Tibial nerve (tissue), 3 donors: ENCODE results near the gene COBLL1.

Experiments used
- POLR2A ChIP-seq, 2 donors: fragments of 450-650 bp; IDR thresholded peaks; one replicate each; pipeline ENCODE4 v1.6.1; 2017; ENCODE audit warnings: antibody characterized with exemption in 2 of 2, mild to moderate bottlenecking in 2 of 2, moderate library complexity in 2 of 2
- TF ChIP-seq, protein P1 (sequence below), 5 experiments: fragments of 200-600 bp in 3 of 5; fragments of 450-650 bp in 2 of 5; sonication (generic) in 3 of 5; IDR thresholded peaks; one replicate each; pipeline ENCODE4 v1.5.1; 2016 to 2019; ENCODE audit warnings: antibody characterized with exemption in 5 of 5, mild to moderate bottlenecking in 3 of 5, moderate library complexity in 2 of 5

DNA sequence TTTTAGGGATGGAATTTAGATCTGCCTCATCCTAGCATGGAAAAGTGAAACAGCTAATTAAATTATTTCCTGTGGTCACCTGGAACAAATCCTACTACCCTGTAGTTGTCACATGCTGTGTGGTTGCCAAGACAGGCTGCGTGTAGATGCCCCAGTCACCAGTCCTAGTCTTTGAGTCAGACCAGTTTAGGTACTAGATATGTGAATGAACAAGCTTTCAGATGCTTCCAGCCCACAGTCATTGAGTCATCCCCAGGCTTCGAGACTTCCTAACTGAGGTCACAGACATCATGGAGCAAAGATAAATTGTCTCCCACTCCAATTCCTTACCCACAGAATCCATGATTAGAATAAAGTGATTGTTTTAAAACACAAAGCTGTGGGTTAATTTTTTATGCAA is 184.5 kb downstream of the COBLL1 start:
- TF ChIP-seq, protein P1, sequence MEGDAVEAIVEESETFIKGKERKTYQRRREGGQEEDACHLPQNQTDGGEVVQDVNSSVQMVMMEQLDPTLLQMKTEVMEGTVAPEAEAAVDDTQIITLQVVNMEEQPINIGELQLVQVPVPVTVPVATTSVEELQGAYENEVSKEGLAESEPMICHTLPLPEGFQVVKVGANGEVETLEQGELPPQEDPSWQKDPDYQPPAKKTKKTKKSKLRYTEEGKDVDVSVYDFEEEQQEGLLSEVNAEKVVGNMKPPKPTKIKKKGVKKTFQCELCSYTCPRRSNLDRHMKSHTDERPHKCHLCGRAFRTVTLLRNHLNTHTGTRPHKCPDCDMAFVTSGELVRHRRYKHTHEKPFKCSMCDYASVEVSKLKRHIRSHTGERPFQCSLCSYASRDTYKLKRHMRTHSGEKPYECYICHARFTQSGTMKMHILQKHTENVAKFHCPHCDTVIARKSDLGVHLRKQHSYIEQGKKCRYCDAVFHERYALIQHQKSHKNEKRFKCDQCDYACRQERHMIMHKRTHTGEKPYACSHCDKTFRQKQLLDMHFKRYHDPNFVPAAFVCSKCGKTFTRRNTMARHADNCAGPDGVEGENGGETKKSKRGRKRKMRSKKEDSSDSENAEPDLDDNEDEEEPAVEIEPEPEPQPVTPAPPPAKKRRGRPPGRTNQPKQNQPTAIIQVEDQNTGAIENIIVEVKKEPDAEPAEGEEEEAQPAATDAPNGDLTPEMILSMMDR (IDR thresholded peaks at IDR 0.05) = no peak
- no peak for TF ChIP-seq POLR2A (IDR thresholded peaks at IDR 0.05)
